ENCODE data around the gene GPR52. TPM values are rescaled to one million over a fixed set of nuclear protein-coding genes. Genes with fewer than 3 reads are reported as not detected.

Gene GPR52, protein sequence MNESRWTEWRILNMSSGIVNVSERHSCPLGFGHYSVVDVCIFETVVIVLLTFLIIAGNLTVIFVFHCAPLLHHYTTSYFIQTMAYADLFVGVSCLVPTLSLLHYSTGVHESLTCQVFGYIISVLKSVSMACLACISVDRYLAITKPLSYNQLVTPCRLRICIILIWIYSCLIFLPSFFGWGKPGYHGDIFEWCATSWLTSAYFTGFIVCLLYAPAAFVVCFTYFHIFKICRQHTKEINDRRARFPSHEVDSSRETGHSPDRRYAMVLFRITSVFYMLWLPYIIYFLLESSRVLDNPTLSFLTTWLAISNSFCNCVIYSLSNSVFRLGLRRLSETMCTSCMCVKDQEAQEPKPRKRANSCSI
- total RNA-seq = 0.32 and 0.61 TPM in 2 replicates

DNA sequence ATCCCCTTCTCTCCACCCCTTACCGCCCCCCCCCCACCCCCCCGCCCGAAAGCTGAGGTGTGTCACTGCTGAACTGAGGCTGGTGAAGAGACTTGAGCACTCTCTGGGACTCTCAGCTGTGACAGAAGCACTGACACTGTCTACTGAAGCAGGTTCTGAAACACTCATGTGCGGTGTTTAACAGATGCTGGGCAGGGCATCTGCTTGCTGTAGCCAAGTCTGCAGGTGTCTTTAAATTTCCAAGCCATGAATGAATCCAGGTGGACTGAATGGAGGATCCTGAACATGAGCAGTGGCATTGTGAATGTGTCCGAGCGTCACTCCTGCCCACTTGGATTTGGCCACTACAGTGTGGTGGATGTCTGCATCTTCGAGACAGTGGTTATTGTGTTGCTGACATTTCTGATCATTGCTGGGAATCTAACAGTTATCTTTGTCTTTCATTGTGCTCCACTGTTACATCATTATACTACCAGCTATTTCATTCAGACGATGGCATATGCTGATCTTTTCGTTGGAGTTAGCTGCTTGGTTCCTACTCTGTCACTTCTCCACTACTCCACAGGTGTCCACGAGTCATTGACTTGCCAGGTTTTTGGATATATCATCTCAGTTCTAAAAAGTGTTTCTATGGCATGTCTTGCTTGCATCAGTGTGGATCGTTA lies at the start of gene GPR52:
Gene GPR52 (plus strand): TSS at position 99 of the 665 bp plus-strand sequence. CDS start 148 bp downstream, at position 247.

